H9 (cell line): ENCODE data around the gene ZNF366. TPM values are rescaled to one million over a fixed set of nuclear protein-coding genes. Genes with fewer than 3 reads are reported as not detected.

Experiments used
- DNase-seq: peaks from one replicate; pipeline ENCODE4 v3.0.0-alpha.2; 2017
- H2AFZ ChIP-seq: one replicate; pipeline ENCODE4 v1.6.1; 2013; ENCODE audit warnings: mild to moderate bottlenecking, low read length, control low read depth, moderate library complexity
- H2AK5ac ChIP-seq: 2 replicates; pipeline ENCODE4 v1.6.1; 2013; ENCODE audit warnings: low read length, control low read depth, mixed read lengths; ENCODE audit not compliant: insufficient read length
- H2BK120ac ChIP-seq: one replicate; pipeline ENCODE4 v1.6.1; 2013; ENCODE audit warnings: low read depth, mild to moderate bottlenecking, low read length, control low read depth, inconsistent platforms; ENCODE audit not compliant: poor library complexity, severe bottlenecking
- H2BK12ac ChIP-seq: 2 replicates; pipeline ENCODE4 v1.6.1; 2013; ENCODE audit warnings: low read length, control low read depth, mixed read lengths, low read depth; ENCODE audit not compliant: insufficient read length
- H2BK15ac ChIP-seq: 2 replicates; pipeline ENCODE4 v1.6.1; 2013; ENCODE audit warnings: low read depth, low read length, control low read depth
- H2BK20ac ChIP-seq: one replicate; pipeline ENCODE4 v1.6.1; 2013; ENCODE audit warnings: low read depth, mild to moderate bottlenecking, low read length, control low read depth, inconsistent platforms; ENCODE audit not compliant: poor library complexity, severe bottlenecking
- H2BK5ac ChIP-seq: 2 replicates; pipeline ENCODE4 v1.6.1; 2013; ENCODE audit warnings: low read length, control low read depth, mixed read lengths; ENCODE audit not compliant: insufficient read length
- H3K14ac ChIP-seq: 2 replicates; pipeline ENCODE4 v1.6.1; 2013; ENCODE audit warnings: low read length, control low read depth; ENCODE audit not compliant: insufficient read depth
- H3K18ac ChIP-seq: 2 replicates; pipeline ENCODE4 v1.6.1; 2013; ENCODE audit warnings: low read depth, mild to moderate bottlenecking, mixed read lengths, low read length, control low read depth; ENCODE audit not compliant: insufficient read length
- H3K23ac ChIP-seq: 2 replicates; pipeline ENCODE4 v1.6.1; 2013; ENCODE audit warnings: low read length, control low read depth, mixed read lengths, low read depth; ENCODE audit not compliant: insufficient read length
- H3K23me2 ChIP-seq: 2 replicates; pipeline ENCODE4 v1.6.1; 2013; ENCODE audit warnings: low read depth, mild to moderate bottlenecking, mixed read lengths, low read length, control low read depth; ENCODE audit not compliant: insufficient read length, poor library complexity, severe bottlenecking
- H3K27ac ChIP-seq: 2 replicates; pipeline ENCODE4 v1.5.1; 2013; ENCODE audit warnings: low read length, control low read depth, mixed read lengths, low read depth; ENCODE audit not compliant: insufficient read length
- H3K27me3 ChIP-seq: 2 replicates; pipeline ENCODE4 v1.6.1; 2013; ENCODE audit warnings: low read length, control low read depth, inconsistent platforms; ENCODE audit not compliant: insufficient read depth
- H3K4ac ChIP-seq: 2 replicates; pipeline ENCODE4 v1.6.1; 2013; ENCODE audit warnings: low read depth, mild to moderate bottlenecking, control low read depth, inconsistent platforms, low read length, moderate library complexity
- H3K4me1 ChIP-seq: 2 replicates; pipeline ENCODE4 v1.6.1; 2013; ENCODE audit warnings: low read length, control low read depth, inconsistent platforms; ENCODE audit not compliant: insufficient read depth
- H3K4me2 ChIP-seq: 2 replicates; pipeline ENCODE4 v1.6.1; 2013; ENCODE audit warnings: low read length, control low read depth, mixed read lengths; ENCODE audit not compliant: insufficient read length, insufficient read depth
- H3K56ac ChIP-seq: 2 replicates; pipeline ENCODE4 v1.6.1; 2013; ENCODE audit warnings: low read depth, mild to moderate bottlenecking, mixed read lengths, low read length, control low read depth; ENCODE audit not compliant: insufficient read length
- H3K79me1 ChIP-seq: 2 replicates; pipeline ENCODE4 v1.6.1; 2013; ENCODE audit warnings: low read depth, mild to moderate bottlenecking, moderate library complexity, low read length, control low read depth, inconsistent platforms; ENCODE audit not compliant: insufficient read depth, poor library complexity, severe bottlenecking
- H3K79me2 ChIP-seq: 2 replicates; pipeline ENCODE4 v1.6.1; 2013; ENCODE audit warnings: low read length, control low read depth, inconsistent platforms; ENCODE audit not compliant: insufficient read depth
- H3K9ac ChIP-seq: 2 replicates; pipeline ENCODE4 v1.6.1; 2013; ENCODE audit warnings: low read length, control low read depth, mixed read lengths; ENCODE audit not compliant: insufficient read length; ENCODE audit errors: extremely low read depth
- H3K9me3 ChIP-seq: one replicate; pipeline ENCODE4 v1.6.1; 2013; ENCODE audit warnings: low read depth, low read length, inconsistent platforms; ENCODE audit not compliant: control insufficient read depth
- H3T11ph ChIP-seq: one replicate; pipeline ENCODE4 v1.6.1; 2013; ENCODE audit warnings: mild to moderate bottlenecking, low read length, control low read depth, inconsistent platforms
- H4K20me1 ChIP-seq: one replicate; pipeline ENCODE4 v1.6.1; 2013; ENCODE audit not compliant: control insufficient read depth, insufficient read length, insufficient read depth
- H4K5ac ChIP-seq: 2 replicates; pipeline ENCODE4 v1.6.1; 2013; ENCODE audit warnings: low read depth, mild to moderate bottlenecking, mixed read lengths, low read length, control low read depth; ENCODE audit not compliant: insufficient read length
- H4K8ac ChIP-seq: replicated peaks from 2 replicates; pipeline ENCODE4 v1.6.1; 2013; ENCODE audit warnings: low read length, control low read depth, mixed read lengths, low read depth; ENCODE audit not compliant: insufficient read length
- H4K91ac ChIP-seq: 2 replicates; pipeline ENCODE4 v1.6.1; 2013; ENCODE audit warnings: low read depth, mild to moderate bottlenecking, moderate library complexity, mixed read lengths, low read length, control low read depth; ENCODE audit not compliant: insufficient read length
- H3K27ac Mint-ChIP-seq, 3 experiments: 2 replicates in 2 of 3; 3 replicates in 1 of 3; pipeline ENCODE4 v1.8.0; 2020 to 2021; ENCODE audit warnings: mixed read lengths in 3 of 3, mild to moderate bottlenecking in 1 of 3, moderate library complexity in 1 of 3
- H3K27me3 Mint-ChIP-seq: 2 replicates; pipeline ENCODE4 v1.8.0; 2021; ENCODE audit warnings: low read depth, mild to moderate bottlenecking, moderate library complexity, mixed read lengths
- H3K36me3 Mint-ChIP-seq, 3 experiments: 2 replicates in 2 of 3; 3 replicates in 1 of 3; pipeline ENCODE4 v1.8.0; 2020 to 2021; ENCODE audit warnings: low read depth in 3 of 3, mixed read lengths in 3 of 3; ENCODE audit not compliant: insufficient read depth in 1 of 3
- H3K4me1 Mint-ChIP-seq, 2 experiments: 2 replicates each; pipeline ENCODE4 v1.8.0; 2020; ENCODE audit warnings: mixed read lengths in 2 of 2
- H3K4me3 Mint-ChIP-seq, 2 experiments: 2 replicates in 1 of 2; 3 replicates in 1 of 2; pipeline ENCODE4 v1.8.0; 2020 to 2021; ENCODE audit warnings: mild to moderate bottlenecking in 2 of 2, mixed read lengths in 2 of 2, moderate library complexity in 1 of 2
- H3K9me3 Mint-ChIP-seq, 2 experiments: 2 replicates in 1 of 2; 3 replicates in 1 of 2; pipeline ENCODE4 v1.8.0; 2020; ENCODE audit warnings: mild to moderate bottlenecking in 2 of 2, mixed read lengths in 2 of 2, moderate library complexity in 1 of 2
- CTCF ChIP-seq: fragments of 200-600 bp; sonication (generic); conservative IDR thresholded peaks from 3 replicates; pipeline ENCODE4 v1.8.0; 2021; ENCODE audit warnings: antibody characterized with exemption, mild to moderate bottlenecking
- total RNA-seq: library from RNA; stranded (reverse); gene quantifications from 2 replicates; pipeline ENCODE4 v1.2.1, GENCODE V29; 2021

Gene ZNF366
- total RNA-seq, 1 experiment from 2014 or later = not detected

- Mint-ChIP-seq H3K9me3 (peaks cover 0 to 3% of the 10 kb centered on the region in 2 experiments; a peak in 2 of 5 replicates), H3K27me3 (no peaks in the 10 kb centered on the region; the same call in 1 of the 2 replicates), H3K4me1 (peaks cover 16 to 18% of the 10 kb centered on the region in 2 experiments), H3K4me3 (no peak overlapping the region), H3K27ac (no peak overlapping the region), H3K36me3 (no peaks in the 10 kb centered on the region)
- H3K23me2 ChIP-seq = no peaks in the 10 kb centered on the region
- H3K4ac ChIP-seq = no peak overlapping the region
- no peak overlapping the region for H3K4me2 ChIP-seq
- no peak overlapping the region for H2BK12ac ChIP-seq
- H4K5ac ChIP-seq = no peak overlapping the region
- no peak overlapping the region for H3K14ac ChIP-seq
- no peak for TF ChIP-seq CTCF
- H3T11ph ChIP-seq = no peak overlapping the region
- H3K27me3 ChIP-seq = no peaks in the 10 kb centered on the region
- no peaks in the 10 kb centered on the region for H3K79me1 ChIP-seq
- H3K23ac ChIP-seq = no peak overlapping the region
- no peak overlapping the region for H2BK5ac ChIP-seq
- no peak overlapping the region for H2BK15ac ChIP-seq
- no peak overlapping the region for H2AK5ac ChIP-seq
- no peak overlapping the region for H4K8ac ChIP-seq
- H3K9me3 ChIP-seq = no peaks in the 10 kb centered on the region
- no peak overlapping the region for H3K18ac ChIP-seq
- H4K20me1 ChIP-seq = no peaks in the 10 kb centered on the region
- DNase-seq = no peak
- H3K9ac ChIP-seq = no peak overlapping the region
- no peak overlapping the region for H2BK120ac ChIP-seq
- no peak overlapping the region for H4K91ac ChIP-seq
- H3K27ac ChIP-seq = no peak overlapping the region
- no peaks in the 10 kb centered on the region for H3K79me2 ChIP-seq
- no peak overlapping the region for H3K56ac ChIP-seq
- peaks cover 9% of the 10 kb centered on the region; the same call in 1 of the 2 replicates for H3K4me1 ChIP-seq
- no peak overlapping the region for H2BK20ac ChIP-seq
- H2AFZ ChIP-seq = no peak overlapping the region
Observed at GRCh38 chr5:72489536-72489935, 17.7 kb downstream of the ZNF366 start.
